ENCODE results near the gene RPRM. TPM values are rescaled to one million over a fixed set of nuclear protein-coding genes. Genes with fewer than 3 reads are reported as not detected.

Gene RPRM
- total RNA-seq, 1 experiment from 2014 or later, result not detected

- ATAC-seq, result no peak
- DNase-seq (ENCODE audit: low read depth, low spot score), result no peak
- BruUV-seq (replicated peaks), result no TSS peak
- in situ Hi-C loops (cut with HindIII; ENCODE audit: low pct_unique_long_range_greater_than_20kb, low sequenced_read_pairs), result no loop called here
- Histone ChIP-seq H3K27me3 (ENCODE audit: control insufficient read depth, insufficient read depth, low read length) (no peaks in the 10 kb centered on the region), H3K9me3 (ENCODE audit: control insufficient read depth, insufficient read depth, low read depth, low read length) (no peaks in the 10 kb centered on the region), H3K27ac (ENCODE audit: low read length) (no peak overlapping the region), H3K36me3 (ENCODE audit: control insufficient read depth, insufficient read depth, low read length) (no peaks in the 10 kb centered on the region), H3K4me1 (ENCODE audit: control insufficient read depth, insufficient read depth, low read length) (no peaks in the 10 kb centered on the region), H3K4me3 (ENCODE audit: low read depth in 2 of 2, low read length in 2 of 2) (no peak overlapping the region)
- CTCF ChIA-PET, result no interaction called here
- POLR2A ChIA-PET, result no interaction called here
- TF ChIP-seq TCF7L2 (IDR thresholded peaks at IDR 0.05; ENCODE audit: low read depth, low read length) (no peak), REST (IDR thresholded peaks at IDR 0.05; ENCODE audit: insufficient read depth in 1 of 2, low read depth in 2 of 2, low read length in 1 of 2) (no peak), POLR2AphosphoS5 (IDR thresholded peaks at IDR 0.05; ENCODE audit: low read depth, low read length) (no peak), CTCF (IDR thresholded peaks at IDR 0.05) (no peak), SIN3A (IDR thresholded peaks at IDR 0.05; ENCODE audit: borderline replicate concordance, insufficient read depth, low read depth, low read length) (no peak)
- intact Hi-C loops (cut with micrococcal nuclease; ENCODE audit: unreplicated experiment), result no loop called here
These were observed 16.2 kb downstream of the RPRM start for GRCh38 chr2:153462338-153462859.

GRCh38 chr2:153461453-153461852 lies 17.1 kb downstream of the RPRM start:
- no peak for ATAC-seq
- Histone ChIP-seq H3K36me3 (ENCODE audit: control insufficient read depth, insufficient read depth, low read length) (no peaks in the 10 kb centered on the region), H3K4me1 (ENCODE audit: control insufficient read depth, insufficient read depth, low read length) (no peaks in the 10 kb centered on the region), H3K9me3 (ENCODE audit: control insufficient read depth, insufficient read depth, low read depth, low read length) (no peaks in the 10 kb centered on the region), H3K27ac (ENCODE audit: low read length) (no peak overlapping the region), H3K27me3 (ENCODE audit: control insufficient read depth, insufficient read depth, low read length) (no peaks in the 10 kb centered on the region), H3K4me3 (ENCODE audit: low read depth in 2 of 2, low read length in 2 of 2) (no peak overlapping the region)
- TF ChIP-seq CTCF (IDR thresholded peaks at IDR 0.05) (no peak), TCF7L2 (IDR thresholded peaks at IDR 0.05; ENCODE audit: low read depth, low read length) (no peak), REST (IDR thresholded peaks at IDR 0.05; ENCODE audit: insufficient read depth in 1 of 2, low read depth in 2 of 2, low read length in 1 of 2) (no peak), POLR2AphosphoS5 (IDR thresholded peaks at IDR 0.05; ENCODE audit: low read depth, low read length) (no peak), SIN3A (IDR thresholded peaks at IDR 0.05; ENCODE audit: borderline replicate concordance, insufficient read depth, low read depth, low read length) (no peak)
- no peak for DNase-seq (ENCODE audit: low read depth, low spot score)
- ChIA-PET CTCF (no interaction called here), POLR2A (no interaction called here)
- intact Hi-C loops (cut with micrococcal nuclease; ENCODE audit: unreplicated experiment), result no loop called here
- BruUV-seq (replicated peaks), result no TSS peak
- in situ Hi-C loops (cut with HindIII; ENCODE audit: low pct_unique_long_range_greater_than_20kb, low sequenced_read_pairs), result no loop called here

Measured in Panc1 (cell line).